Middle frontal gyrus (tissue), 1 donor: ENCODE measurements around the gene UBAC2.
"Not testable (repeated sequence)": the region's sequence is repeated elsewhere in the genome, so short reads cannot be mapped to it uniquely, and the experiment has no call there.

ENCODE experiments used
- DNase-seq: peaks from one replicate; pipeline ENCODE4 v3.0.0-alpha.2; 2015; ENCODE audit warnings: low spot score; ENCODE audit errors: extremely low spot score

Gene UBAC2

DNA sequence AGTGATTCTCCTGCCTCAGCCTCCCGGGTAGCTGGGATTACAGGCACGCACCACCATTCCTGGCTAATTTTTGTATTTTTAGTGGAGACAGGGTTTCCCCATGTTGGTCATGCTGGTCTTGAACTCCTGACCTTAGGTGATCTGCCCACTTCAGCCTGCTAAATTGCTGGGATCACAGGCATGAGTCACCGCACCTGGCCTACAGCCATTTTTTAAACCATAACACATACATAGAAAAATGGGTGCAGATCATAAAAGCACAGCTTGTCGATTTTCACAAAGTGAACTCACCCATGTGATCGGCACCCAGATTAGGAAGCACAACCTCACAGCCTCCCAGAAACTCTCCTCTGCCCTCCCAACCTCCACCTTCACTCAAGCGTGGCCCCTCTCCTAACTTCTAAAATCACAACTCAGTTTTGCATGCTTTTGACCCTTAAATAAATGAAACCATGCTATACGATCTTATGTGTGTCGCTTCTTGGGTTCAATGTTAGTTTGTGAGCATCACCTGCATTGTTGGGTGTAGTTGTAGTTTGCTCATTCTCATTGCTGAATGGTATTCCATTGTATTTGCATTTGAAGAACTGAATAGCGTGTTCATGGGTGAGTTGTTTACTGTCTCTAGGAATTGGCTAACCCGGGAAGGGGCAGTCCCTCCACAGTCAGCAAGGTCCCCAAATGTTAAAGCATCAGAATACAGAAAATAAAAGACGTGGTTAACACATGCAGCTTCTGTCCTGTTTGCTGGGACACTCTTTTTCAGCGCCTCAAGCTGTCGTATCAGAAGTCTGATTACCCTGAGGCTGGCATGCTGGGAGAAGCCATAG lies 210.2 kb downstream of the UBAC2 start:
- not testable (repeated sequence) for DNase-seq

DNA sequence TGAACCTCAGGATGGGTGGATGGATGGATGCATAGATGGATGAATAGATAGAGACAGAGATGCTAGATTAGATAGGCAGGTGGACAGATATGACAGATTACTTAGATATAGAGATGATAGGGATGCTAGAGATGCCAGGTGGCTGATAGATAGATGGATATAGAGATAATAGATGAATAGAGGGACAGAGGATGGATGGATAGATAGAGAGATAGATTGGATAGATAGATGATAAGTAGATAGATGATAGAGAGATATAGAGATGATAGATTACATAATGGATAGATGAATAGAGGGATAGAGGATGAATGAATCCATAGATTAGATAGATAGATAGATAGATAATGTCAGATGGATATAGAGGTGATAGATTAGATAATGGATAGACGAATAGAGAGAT lies 212.2 kb downstream of the UBAC2 start:
- no peak for DNase-seq

GRCh38 chr13:99414048-99414995 lies 213.7 kb downstream of the UBAC2 start:
- DNase-seq = no peak

GRCh38 chr13:99415014-99415650 lies 214.5 kb downstream of the UBAC2 start:
- DNase-seq = no peak

GRCh38 chr13:99415851-99416331 lies 215.2 kb downstream of the UBAC2 start:
- no peak for DNase-seq

GRCh38 chr13:99416411-99417121 lies 215.9 kb downstream of the UBAC2 start:
- no peak for DNase-seq

- no peak for DNase-seq
Observed at GRCh38 chr13:99417201-99418102, 216.8 kb downstream of the UBAC2 start.

GRCh38 chr13:99418103-99418842 lies 217.6 kb downstream of the UBAC2 start:
- no peak for DNase-seq

DNA sequence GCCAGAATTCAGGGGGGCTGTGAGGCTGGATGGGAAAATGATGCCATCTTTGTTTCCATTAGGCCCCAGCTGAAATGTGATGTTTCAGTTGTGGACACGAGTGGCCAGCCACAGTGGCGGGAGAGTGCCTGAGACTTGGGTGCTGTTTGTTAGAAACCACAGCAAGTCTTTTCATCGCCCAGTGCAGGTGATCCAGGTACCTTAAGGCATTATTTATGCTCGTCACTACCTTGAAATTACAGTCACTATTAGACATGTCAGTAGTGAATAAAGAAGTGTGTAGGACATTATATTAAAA lies 218.1 kb downstream of the UBAC2 start:
- no peak for DNase-seq

DNA sequence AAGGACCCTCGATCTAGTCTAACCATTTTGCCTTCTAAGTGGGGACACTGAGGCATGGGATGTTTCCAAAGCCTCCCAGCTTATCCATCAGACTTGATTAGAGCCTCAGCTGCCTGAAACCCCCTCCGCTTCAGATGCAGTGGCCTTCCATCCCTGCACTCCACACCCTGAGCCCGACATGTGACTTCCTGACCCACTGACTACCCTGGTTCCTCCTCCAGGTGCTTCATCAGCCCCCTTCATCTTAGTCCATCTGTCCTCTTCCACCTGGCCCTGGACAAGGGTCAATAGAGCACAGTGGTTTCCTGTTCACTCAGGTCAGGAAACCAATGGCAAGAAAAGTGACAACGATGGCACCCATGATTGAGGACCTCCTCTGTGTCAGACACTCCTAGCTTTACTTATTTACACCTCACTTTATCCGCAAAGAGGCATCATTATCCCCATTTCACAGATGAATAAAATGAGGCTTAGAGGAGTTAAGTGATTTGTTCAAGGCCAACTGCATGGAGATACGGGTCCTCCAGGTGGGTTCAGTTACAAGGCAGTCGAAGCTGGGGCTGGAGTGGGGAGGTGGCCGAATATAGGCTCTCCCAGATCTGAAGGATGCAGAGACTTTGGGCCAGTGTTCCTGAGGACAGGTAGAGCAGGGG lies 219.1 kb downstream of the UBAC2 start:
- DNase-seq = no peak

DNA sequence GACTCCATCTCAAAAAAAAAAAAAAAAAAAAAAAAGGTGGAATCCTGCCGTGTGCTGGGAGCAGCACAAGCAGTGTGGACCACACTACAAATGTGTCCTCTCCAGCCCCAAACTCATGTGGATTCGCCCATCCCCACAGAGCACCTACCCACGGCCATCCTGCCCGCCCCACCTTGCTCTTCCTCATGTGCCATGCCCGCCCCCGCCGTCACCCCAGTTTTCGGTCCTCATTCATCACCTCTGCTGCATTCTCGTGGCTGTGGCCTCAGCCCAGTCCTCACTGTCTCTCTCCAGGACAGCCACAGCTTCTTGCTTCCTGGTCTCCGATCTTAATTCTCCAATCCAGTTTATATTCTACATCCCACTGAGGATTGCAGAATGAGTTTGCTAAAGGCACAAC lies 220.6 kb downstream of the UBAC2 start:
- DNase-seq = no peak

GRCh38 chr13:99421758-99422585 lies 221.3 kb downstream of the UBAC2 start:
- DNase-seq = no peak

GRCh38 chr13:99422586-99423220 lies 222.0 kb downstream of the UBAC2 start:
- DNase-seq = no peak

DNA sequence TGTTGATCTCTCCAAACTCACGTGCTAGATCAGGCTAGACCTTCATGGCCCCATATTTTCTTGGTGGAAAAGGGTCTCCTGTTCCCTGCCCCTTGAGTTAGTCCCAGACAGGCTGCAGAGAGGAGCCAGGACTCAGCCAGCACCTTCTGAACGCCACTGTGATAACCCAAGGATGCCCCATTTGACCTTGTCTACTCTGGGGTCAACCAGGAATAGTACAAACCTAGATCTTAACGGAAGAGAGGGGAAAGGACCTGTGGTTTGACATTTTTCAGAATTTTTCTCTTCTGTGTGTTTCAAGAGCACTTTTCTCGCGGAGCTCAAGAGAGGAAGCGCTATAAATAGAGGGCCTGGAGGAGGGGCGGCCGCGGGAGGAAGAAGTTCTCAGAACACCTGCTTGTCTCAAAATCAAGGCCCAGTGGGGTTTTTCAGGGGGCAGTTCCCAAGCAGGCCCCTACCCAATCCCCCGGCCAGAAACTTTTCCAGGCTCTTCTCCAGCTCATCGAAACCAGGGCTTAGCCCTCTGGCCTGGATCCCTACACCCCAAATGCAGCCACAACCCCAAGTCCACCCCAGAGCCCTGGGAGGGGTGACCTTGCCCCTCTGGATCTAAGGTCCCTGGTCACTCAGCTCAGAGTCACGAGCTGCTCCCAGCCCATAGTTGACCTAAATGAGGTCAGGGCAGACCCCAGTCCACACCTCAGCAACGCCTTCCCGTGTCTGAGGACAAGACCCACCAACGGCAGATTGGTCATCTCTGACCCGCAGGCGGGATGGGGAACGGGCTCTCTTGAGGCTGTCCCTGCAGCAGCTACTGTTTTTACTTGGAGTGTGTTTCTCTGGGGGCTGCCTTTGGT lies 225.1 kb downstream of the UBAC2 start:
- no peak for DNase-seq

GRCh38 chr13:99426426-99426825 lies 225.8 kb downstream of the UBAC2 start:
- DNase-seq = no peak

DNA sequence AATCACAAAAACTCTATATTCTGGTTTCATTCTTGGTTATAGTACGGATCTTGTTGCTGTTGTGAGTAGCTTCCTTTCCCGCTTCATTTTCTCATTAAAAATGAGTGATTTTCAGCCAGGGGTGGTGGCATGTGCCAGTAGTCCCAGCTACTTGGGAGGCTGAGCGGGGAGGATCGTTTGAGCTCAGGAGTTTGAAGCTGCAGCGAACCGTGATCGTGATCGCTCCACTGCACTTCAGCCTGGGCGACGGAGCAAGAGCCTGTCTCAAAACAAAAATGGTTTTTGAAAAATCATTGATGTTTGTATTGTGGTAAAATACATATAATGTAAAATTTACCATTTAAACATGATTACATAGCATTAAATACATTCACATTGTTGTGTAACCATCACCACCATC lies 229.0 kb downstream of the UBAC2 start:
- DNase-seq = no peak
